Right cardiac atrium (tissue), 5 donors: ENCODE measurements around the gene MCC. TPM values are rescaled to one million over a fixed set of nuclear protein-coding genes. Genes with fewer than 3 reads are reported as not detected.

Experiments used
- ATAC-seq, 2 donors: fragments of 200-7000 bp; cut with Tn5 transposase; one replicate each; pipeline versions ENCODE4 v1.8.0 to v1.9.1; 2020; ENCODE audit warnings: moderate library complexity in 2 of 2, mild to moderate bottlenecking in 1 of 2
- DNase-seq, 3 donors: peaks; one replicate each; pipeline ENCODE4 v3.0.0-alpha.2; 2020
- H3K27ac ChIP-seq: one replicate; pipeline ENCODE4 v1.5.1; 2013; ENCODE audit warnings: mild to moderate bottlenecking, low read length, control low read depth, moderate library complexity
- H3K27me3 ChIP-seq: one replicate; pipeline ENCODE4 v1.6.1; 2013; ENCODE audit not compliant: control insufficient read depth, insufficient read depth
- H3K4me1 ChIP-seq: one replicate; pipeline ENCODE4 v1.6.1; 2013; ENCODE audit warnings: low read length; ENCODE audit not compliant: control insufficient read depth, insufficient read depth
- H3K4me3 ChIP-seq: one replicate; pipeline ENCODE4 v1.5.1; 2013; ENCODE audit warnings: low read length, control low read depth
- H3K9me3 ChIP-seq: one replicate; pipeline ENCODE4 v1.6.1; 2013; ENCODE audit warnings: low read length; ENCODE audit not compliant: control insufficient read depth
- WGBS: extraction: QIAGEN DNeasy Blood & Tissue Kit; methylation state at CpG from one replicate; pipeline ENCODE4 v1.1.7; 2013; 5-methylcytosine and 5-hydroxymethylcytosine counted together
- intact Hi-C, 4 donors: fragments of 100-400 bp; cut with DNase I; formaldehyde crosslinking; loops; one replicate each; pipeline versions ENCODE4 v1.11.0 to v1.14.0; 2022 to 2023
- polyA plus RNA-seq: library from polyadenylated mRNA; stranded (reverse); fragments of 200-250 nt; gene quantifications from one replicate; pipeline ENCODE4 v1.2.3, GENCODE V29; 2013
- total RNA-seq, 4 donors: library from RNA; stranded (reverse); fragmentation: NEBNext Ultra II Directional; extraction: Animal tissue kit (Norgen Biotek cat#: 25700); gene quantifications; one replicate each; pipeline ENCODE4 v1.2.1, GENCODE V29; 2021
- donor health status: healthy with polysubstance abuse.
- donor health status: DM: no; HTN: yes; CAD: no.
- donor health status: DM: no; HTN: no; CAD: no.
- donor health status: DM: no; HTN: yes; CAD: no; lungs with severe emphysema.
- donor health status: DM: yes; HTN: yes; CAD: no.

Gene MCC
- total and polyA plus RNA-seq, 5 donors: 6.9 to 33.6 (median 27.0) TPM

GRCh38 chr5:112974901-112975300 lies 513.4 kb downstream of the MCC start:
- intact Hi-C loops: no loop called here
- Histone ChIP-seq H3K4me3 (no peak overlapping the region), H3K27me3 (no peaks in the 10 kb centered on the region), H3K9me3 (no peaks in the 10 kb centered on the region), H3K27ac (no peak overlapping the region), H3K4me1 (no peaks in the 10 kb centered on the region)
- 83% methylated on average over 1 of the region's 1 CpG for WGBS
- ATAC-seq (no peak), DNase-seq (no peak)

GRCh38 chr5:112973904-112974303 lies 514.3 kb downstream of the MCC start:
- WGBS: 79% methylated on average over 1 of the region's 1 CpG
- no peak overlapping the region for H3K4me3 ChIP-seq
- no peak for ATAC-seq
- H3K9me3 ChIP-seq: no peaks in the 10 kb centered on the region
- H3K4me1 ChIP-seq: no peaks in the 10 kb centered on the region
- H3K27me3 ChIP-seq: no peaks in the 10 kb centered on the region
- no peak overlapping the region for H3K27ac ChIP-seq
- intact Hi-C loops: no loop called here
- no peak for DNase-seq

GRCh38 chr5:112973036-112973435 lies 515.2 kb downstream of the MCC start:
- WGBS: 86% methylated on average over 1 of the region's 1 CpG
- no peak overlapping the region for H3K4me3 ChIP-seq
- ATAC-seq (no peak), DNase-seq (no peak)
- H3K9me3 ChIP-seq: no peaks in the 10 kb centered on the region
- H3K4me1 ChIP-seq: no peaks in the 10 kb centered on the region
- no peaks in the 10 kb centered on the region for H3K27me3 ChIP-seq
- intact Hi-C loops: no loop called here
- H3K27ac ChIP-seq: no peak overlapping the region

Other genes starting within 250 kb of the MCC start
- under 1 TPM in 1 of 4 donors, not detected in 3; 0.09 TPM for gene TSSK1B, start 53.5 kb downstream of the MCC start, total RNA-seq
- gene TSSK1B, start 53.5 kb downstream of the MCC start, polyA plus RNA-seq: 0.07 TPM
- gene YTHDC2, start 25.2 kb upstream of the MCC start, total RNA-seq: 10 to 100 TPM; 12.3 to 21.1 (median 18.5) TPM
- gene YTHDC2, start 25.2 kb upstream of the MCC start, polyA plus RNA-seq: 6.4 TPM